GM12865 (cell line): ENCODE measurements around the gene MRPL40.
"Not testable (repeated sequence)": the region's sequence is repeated elsewhere in the genome, so short reads cannot be mapped to it uniquely, and the experiment has no call there.

Source experiments
- DNase-seq: peaks from one replicate; pipeline ENCODE4 v3.0.0; 2010; ENCODE audit warnings: low read depth
- H3K4me3 ChIP-seq: 2 replicates; pipeline ENCODE4 v1.5.1; 2011; ENCODE audit warnings: mild to moderate bottlenecking, low read depth, low read length, control low read depth
- TF ChIP-seq, protein P1 (sequence below): IDR thresholded peaks from 2 replicates; pipeline ENCODE4 v1.5.1; 2011; ENCODE audit warnings: low read length, control low read depth, low read depth, inconsistent platforms; ENCODE audit not compliant: insufficient read depth; ENCODE audit errors: missing control alignments

The MRPL40 gene

DNA sequence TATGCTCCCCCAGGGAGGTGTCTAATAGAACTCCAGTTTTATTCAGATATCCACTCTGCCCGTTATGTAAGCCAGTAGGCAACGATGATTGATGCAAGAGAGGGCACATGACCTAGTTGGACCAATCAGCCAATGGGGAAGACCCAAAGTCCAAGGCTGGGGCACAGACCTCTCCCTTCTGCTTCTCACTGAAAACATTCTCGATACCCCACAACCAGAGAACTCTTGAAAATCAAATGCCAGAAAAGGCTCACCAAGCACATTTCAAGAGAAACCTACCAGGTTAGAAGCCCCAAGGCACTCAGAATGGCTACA, 8.2 kb upstream of the MRPL40 start:
- no peak for DNase-seq
- H3K4me3 ChIP-seq: no peak overlapping the region
- TF ChIP-seq, protein P1, sequence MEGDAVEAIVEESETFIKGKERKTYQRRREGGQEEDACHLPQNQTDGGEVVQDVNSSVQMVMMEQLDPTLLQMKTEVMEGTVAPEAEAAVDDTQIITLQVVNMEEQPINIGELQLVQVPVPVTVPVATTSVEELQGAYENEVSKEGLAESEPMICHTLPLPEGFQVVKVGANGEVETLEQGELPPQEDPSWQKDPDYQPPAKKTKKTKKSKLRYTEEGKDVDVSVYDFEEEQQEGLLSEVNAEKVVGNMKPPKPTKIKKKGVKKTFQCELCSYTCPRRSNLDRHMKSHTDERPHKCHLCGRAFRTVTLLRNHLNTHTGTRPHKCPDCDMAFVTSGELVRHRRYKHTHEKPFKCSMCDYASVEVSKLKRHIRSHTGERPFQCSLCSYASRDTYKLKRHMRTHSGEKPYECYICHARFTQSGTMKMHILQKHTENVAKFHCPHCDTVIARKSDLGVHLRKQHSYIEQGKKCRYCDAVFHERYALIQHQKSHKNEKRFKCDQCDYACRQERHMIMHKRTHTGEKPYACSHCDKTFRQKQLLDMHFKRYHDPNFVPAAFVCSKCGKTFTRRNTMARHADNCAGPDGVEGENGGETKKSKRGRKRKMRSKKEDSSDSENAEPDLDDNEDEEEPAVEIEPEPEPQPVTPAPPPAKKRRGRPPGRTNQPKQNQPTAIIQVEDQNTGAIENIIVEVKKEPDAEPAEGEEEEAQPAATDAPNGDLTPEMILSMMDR: no peak

DNA sequence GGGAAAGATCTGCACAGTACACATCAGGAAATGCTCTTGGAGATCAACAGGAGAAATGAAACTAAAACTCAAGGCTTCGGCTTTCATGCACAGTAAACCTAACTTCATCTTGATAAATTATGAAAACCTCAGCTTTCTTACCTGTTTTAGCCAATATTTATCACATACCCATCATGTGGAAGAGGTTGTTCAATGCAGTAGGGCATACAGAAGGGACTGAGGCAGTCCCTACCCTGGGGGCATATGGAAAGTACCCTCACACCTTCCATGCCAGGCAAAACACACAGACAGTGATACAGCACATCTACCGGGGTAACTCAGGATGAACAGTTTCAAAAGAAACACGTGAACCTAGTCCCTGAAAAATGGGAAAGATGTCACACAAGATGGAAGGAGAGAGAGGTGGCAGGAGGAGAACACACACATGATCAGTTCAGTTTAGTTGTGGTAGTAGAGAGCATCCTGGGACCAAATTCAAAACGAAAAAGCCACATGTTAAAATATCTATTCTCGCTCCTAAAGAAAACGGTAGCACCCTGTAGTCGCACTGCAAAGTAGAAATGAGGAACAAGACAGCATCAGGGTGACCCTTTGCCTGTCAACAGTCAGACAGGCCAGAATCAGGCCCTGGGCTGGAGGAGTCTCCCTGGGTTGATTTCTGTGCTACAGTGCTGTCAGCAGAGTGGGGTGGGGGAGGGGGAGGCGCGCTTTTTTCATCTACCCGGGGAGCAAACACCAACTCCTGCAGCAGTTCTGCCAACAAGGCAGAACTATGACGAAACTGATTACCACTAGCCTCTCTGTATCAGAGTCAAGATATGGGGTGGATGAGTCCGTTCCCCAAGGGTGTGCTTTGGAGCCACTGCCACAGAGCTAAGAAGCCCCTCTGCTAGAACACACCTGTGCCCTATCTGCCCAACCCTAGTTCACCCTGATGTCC, 2.1 kb upstream of the MRPL40 start:
- peak overlapping the region; percentile 86 for H3K4me3 ChIP-seq
- TF ChIP-seq, protein P1: no peak
- DNase-seq: peak; percentile 60

DNA sequence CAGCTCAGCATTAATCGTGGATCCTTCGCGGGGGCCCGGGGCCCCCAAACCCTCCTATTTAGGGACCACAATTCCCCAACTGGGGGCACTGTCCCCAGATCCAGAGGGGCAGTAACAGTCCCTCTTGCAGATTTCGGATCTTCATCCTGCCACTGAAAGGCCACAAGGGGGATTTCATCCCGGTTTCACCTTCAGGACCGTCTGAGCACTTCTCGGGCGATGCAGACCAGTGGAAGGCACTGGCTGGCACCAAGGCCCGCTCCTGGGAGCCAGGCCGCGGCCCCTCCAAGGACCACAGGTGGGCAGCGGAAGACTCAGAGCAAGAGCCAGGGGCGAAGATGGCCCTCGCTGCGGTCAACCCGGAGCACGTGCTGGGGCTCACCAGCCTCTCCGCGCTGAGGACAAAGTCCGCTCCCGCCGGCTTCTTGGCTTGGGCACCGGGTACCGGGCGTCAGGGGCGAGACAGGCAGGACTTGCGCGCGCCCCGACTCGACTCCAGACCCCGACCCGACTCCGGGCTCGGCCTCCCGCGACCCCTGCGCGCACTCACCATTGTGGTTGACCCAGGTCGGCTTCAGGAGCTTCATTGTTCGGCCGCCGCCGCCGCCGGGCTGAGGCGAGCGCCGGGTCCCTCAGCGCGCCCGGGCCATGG, 1.3 kb upstream of the MRPL40 start:
- TF ChIP-seq, protein P1: no peak
- peak overlapping the region; percentile 86 for H3K4me3 ChIP-seq
- peak; percentile 47 for DNase-seq

DNA sequence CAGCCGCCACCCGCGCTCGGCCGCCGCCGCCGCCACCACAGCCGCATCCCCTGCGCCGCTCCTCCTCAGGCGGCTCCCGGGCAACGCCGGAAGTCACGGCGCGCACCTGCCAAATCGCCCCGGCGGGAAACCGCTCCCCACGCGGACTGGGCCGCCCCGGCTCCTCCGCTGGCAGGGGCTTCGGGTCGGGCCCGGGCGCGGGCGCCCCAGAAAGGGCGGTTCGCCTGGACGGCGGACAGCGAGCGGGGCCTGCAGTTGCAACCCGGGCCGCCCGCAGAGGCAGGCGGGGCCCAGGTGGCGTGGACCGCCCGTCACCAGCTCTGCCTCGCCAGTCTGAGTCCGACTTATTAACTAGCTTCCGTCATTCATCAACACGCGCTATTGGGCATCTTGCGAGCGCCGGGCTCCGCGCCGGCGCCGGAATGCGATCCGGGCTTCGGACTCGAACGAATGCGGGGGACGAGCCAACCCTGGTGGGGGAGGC, 654 bp upstream of the MRPL40 start, which contains the start of gene HIRA:
HIRA (minus strand) TSS at position 85 of the 484 bp plus-strand sequence. CDS start 257 bp downstream, outside the sequence.
- TF ChIP-seq, protein P1: no peak
- peak; percentile 90 for DNase-seq
- H3K4me3 ChIP-seq: peak within 1 kb of the TSS; percentile 94

DNA sequence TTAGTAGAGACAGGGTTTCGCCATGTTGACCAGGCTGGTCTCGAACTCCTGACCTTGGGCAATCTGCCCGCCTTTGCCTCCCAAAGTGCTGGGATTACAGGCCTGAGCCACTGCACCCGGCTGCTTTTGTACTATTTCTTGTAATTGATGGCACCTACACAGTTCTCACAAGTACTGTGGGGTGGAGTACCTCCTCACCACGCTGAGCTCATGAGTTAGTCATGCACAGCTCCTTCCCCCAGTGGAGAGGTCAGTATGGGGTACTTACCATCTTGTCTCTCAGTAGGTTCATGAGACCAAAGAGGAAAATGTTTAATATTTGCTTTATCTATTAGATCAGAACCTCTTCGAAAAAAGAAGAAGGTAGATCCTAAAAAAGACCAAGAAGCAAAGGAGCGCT, 2.1 kb downstream of the MRPL40 start:
- TF ChIP-seq, protein P1: no peak
- H3K4me3 ChIP-seq: no peak overlapping the region
- DNase-seq: peak; percentile 29

DNA sequence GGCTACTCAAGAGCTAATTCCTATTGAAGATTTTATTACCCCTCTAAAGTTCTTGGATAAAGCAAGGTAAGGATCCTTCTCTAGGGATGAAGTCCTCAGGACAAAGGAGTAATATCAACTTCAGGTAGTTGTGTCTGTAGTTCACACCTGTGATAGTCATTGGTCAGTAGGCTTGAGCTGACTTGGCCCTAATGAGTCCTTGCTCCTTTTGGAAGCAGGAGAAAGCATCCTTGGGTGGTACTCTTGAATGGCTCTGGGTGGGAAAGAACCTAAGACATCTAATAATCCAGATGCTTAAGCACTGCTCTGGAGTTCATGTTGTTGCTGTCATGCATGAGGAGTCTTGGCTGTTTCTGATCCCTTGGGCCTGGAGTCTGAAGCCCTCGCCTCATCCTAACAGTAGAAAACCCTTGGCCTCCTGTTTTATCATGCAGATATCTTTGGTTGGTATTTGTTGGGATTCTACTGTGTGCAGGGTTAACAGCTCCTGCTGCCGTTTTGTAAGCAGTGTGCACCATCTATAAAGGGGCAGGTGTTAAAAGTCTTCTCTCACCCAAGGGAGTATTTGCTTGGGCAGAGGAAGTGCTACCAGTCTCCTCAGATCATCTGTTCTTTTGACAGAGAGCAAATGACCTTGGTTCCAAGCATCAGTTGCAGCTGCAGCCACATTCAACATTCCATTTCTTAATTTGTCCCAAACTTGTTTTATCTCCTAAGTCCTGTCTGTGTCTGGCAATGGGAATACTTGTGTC, 2.7 kb downstream of the MRPL40 start:
- DNase-seq: no peak
- H3K4me3 ChIP-seq: no peak overlapping the region
- TF ChIP-seq, protein P1: no peak

DNA sequence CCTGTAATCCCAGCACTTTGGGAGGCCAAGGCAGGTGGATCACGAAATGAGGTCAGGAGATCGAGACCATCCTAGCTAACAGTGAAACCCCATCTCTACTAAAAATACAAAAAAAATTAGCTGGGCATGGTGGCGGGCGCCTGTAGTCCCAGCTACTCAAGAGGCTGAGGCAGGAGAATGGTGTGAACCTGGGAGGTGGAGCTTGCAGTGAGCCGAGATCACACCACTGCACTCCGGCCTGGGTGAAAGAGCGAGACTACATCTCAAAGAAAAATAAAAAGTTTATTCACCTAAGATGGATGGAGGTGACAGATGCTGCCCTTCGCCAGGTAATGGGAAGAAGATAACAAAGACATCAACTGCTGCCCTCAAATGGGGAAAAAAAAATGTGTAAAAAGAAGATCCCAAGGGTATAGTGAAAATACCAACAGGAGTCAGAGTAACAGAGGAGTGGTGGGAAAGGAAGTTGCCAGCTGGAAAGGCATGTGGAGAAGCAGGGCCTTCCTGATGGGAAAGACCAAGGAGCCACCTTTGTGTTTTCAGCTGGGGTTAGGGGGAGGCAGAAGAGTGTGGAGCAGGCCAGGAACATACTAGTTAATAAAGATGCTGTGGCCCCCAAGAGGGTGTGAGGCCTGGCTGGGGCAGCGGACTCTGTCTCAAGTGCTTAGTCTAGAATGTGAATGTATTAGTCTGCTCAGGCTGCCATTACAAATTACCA, 4.3 kb downstream of the MRPL40 start:
- not testable (repeated sequence) for DNase-seq, H3K4me3 ChIP-seq
